ENCODE results near the gene CALN1. TPM values are rescaled to one million over a fixed set of nuclear protein-coding genes. Genes with fewer than 3 reads are reported as not detected.

CALN1 gene
- total and polyA plus RNA-seq, 4 donors: 0.14 to 0.84 (median 0.24) TPM

- Histone ChIP-seq H3K4me1 (ENCODE audit: control insufficient read depth in 4 of 4, insufficient read depth in 4 of 4, low read length in 3 of 4) (no peaks in the 10 kb centered on the region), H3K27ac (ENCODE audit: low read depth in 1 of 2, low read length in 2 of 2) (no peak overlapping the region), H3K4me3 (ENCODE audit: low read depth in 1 of 3, low read length in 3 of 3) (no peak overlapping the region), H3K9me3 (ENCODE audit: control insufficient read depth in 4 of 4, low read length in 3 of 4) (no peaks in the 10 kb centered on the region), H3K27me3 (ENCODE audit: control insufficient read depth in 4 of 4, insufficient read depth in 4 of 4, low read length in 3 of 4) (no peaks in the 10 kb centered on the region), H3K36me3 (ENCODE audit: control insufficient read depth in 4 of 4, insufficient read depth in 3 of 4, low read depth in 1 of 4, low read length in 3 of 4) (no peaks in the 10 kb centered on the region), H3K9ac (ENCODE audit: low read depth in 1 of 2, low read length in 2 of 2) (no peak overlapping the region)
- 92% methylated on average over 11 of the region's 11 CpGs for WGBS
- DNase-seq (ENCODE audit: low spot score): no peak
- no peak for TF ChIP-seq TAF1 (conservative IDR thresholded peaks at IDR 0.05)
- TF ChIP-seq RAD21 (IDR thresholded peaks at IDR 0.05): no peak
- no peak for TF ChIP-seq ATF3 (IDR thresholded peaks at IDR 0.05)
- TF ChIP-seq CTCF (IDR thresholded peaks at IDR 0.05; ENCODE audit: low read depth, low read length, missing input control): no peak
- no peak for TF ChIP-seq HNF4G (IDR thresholded peaks at IDR 0.05)
- TF ChIP-seq NR2F2 (IDR thresholded peaks at IDR 0.05): no peak
- no peak for TF ChIP-seq HNF4A (conservative IDR thresholded peaks at IDR 0.05)
- TF ChIP-seq ZBTB33 (IDR thresholded peaks at IDR 0.05): no peak
Measured at GRCh38 chr7:71800321-71800720, 611.8 kb downstream of the CALN1 start.

GRCh38 chr7:71795410-71795809, 616.7 kb downstream of the CALN1 start:
- no peak overlapping the region for H3K9ac ChIP-seq (ENCODE audit: low read depth in 1 of 2, low read length in 2 of 2)
- 90% methylated on average over 10 of the region's 10 CpGs for WGBS
- H3K27ac ChIP-seq (ENCODE audit: low read depth in 1 of 2, low read length in 2 of 2): no peak overlapping the region
- DNase-seq (ENCODE audit: low spot score): no peak
- no peaks in the 10 kb centered on the region for H3K36me3 ChIP-seq (ENCODE audit: control insufficient read depth in 4 of 4, insufficient read depth in 3 of 4, low read depth in 1 of 4, low read length in 3 of 4)
- no peaks in the 10 kb centered on the region for H3K4me1 ChIP-seq (ENCODE audit: control insufficient read depth in 4 of 4, insufficient read depth in 4 of 4, low read length in 3 of 4)
- H3K27me3 ChIP-seq (ENCODE audit: control insufficient read depth in 4 of 4, insufficient read depth in 4 of 4, low read length in 3 of 4): no peaks in the 10 kb centered on the region
- no peak overlapping the region for H3K4me3 ChIP-seq (ENCODE audit: low read depth in 1 of 3, low read length in 3 of 3)
- TF ChIP-seq MAX (IDR thresholded peaks at IDR 0.05): no peak
- TF ChIP-seq EGR1 (IDR thresholded peaks at IDR 0.05; ENCODE audit: low read depth in 2 of 2): no peak
- TF ChIP-seq RXRA (IDR thresholded peaks at IDR 0.05): no peak
- TF ChIP-seq FOXA1 (IDR thresholded peaks at IDR 0.05): no peak
- TF ChIP-seq FOXA2 (IDR thresholded peaks at IDR 0.05): no peak
- no peak for TF ChIP-seq RAD21 (IDR thresholded peaks at IDR 0.05)
- no peak for TF ChIP-seq TAF1 (conservative IDR thresholded peaks at IDR 0.05)
- no peak for TF ChIP-seq ZBTB33 (IDR thresholded peaks at IDR 0.05)
- H3K9me3 ChIP-seq (ENCODE audit: control insufficient read depth in 4 of 4, low read length in 3 of 4): no peaks in the 10 kb centered on the region

Measured in liver (tissue), 9 donors.